NK-92 (cell line): ENCODE measurements around the gene IGF2R.
"Not testable (repeated sequence)": the region's sequence is repeated elsewhere in the genome, so short reads cannot be mapped to it uniquely, and the experiment has no call there.

Experiments used
- DNase-seq: peaks from one replicate; lab custom pipeline; 2025; ENCODE audit not compliant: unreplicated experiment; lab: John Stamatoyannopoulos, UW

IGF2R gene

GRCh38 chr6:160116411-160116810, 147.5 kb downstream of the IGF2R start:
- no peak for DNase-seq

- DNase-seq = no peak
These were observed 148.3 kb downstream of the IGF2R start for GRCh38 chr6:160117137-160117536.

- no peak for DNase-seq
These were observed 149.8 kb downstream of the IGF2R start for GRCh38 chr6:160118620-160119229.

GRCh38 chr6:160120087-160120486, 151.2 kb downstream of the IGF2R start:
- no peak for DNase-seq

GRCh38 chr6:160121558-160121957, 152.7 kb downstream of the IGF2R start, which contains the start of gene SLC22A1:
Gene SLC22A1 (plus strand): TSS chr6:160121815. CDS start chr6:160121936, 121 bp downstream.
- no peak for DNase-seq

GRCh38 chr6:160121981-160122380, 153.1 kb downstream of the IGF2R start:
- DNase-seq = no peak

- DNase-seq = no peak
These were observed 153.9 kb downstream of the IGF2R start for GRCh38 chr6:160122744-160123143.

- DNase-seq = no peak
These were observed 155.1 kb downstream of the IGF2R start for GRCh38 chr6:160124007-160124406.

GRCh38 chr6:160124605-160125004, 155.7 kb downstream of the IGF2R start:
- no peak for DNase-seq

GRCh38 chr6:160125105-160125504, 156.2 kb downstream of the IGF2R start:
- DNase-seq = not testable (repeated sequence)

- no peak for DNase-seq
These were observed 158.6 kb downstream of the IGF2R start for GRCh38 chr6:160127270-160128124.

- no peak for DNase-seq
These were observed 159.3 kb downstream of the IGF2R start for GRCh38 chr6:160128125-160128683.

GRCh38 chr6:160128879-160129516, 160.1 kb downstream of the IGF2R start:
- no peak for DNase-seq

- DNase-seq = no peak
These were observed 161.2 kb downstream of the IGF2R start for GRCh38 chr6:160129881-160130615.

- DNase-seq = no peak
These were observed 162.0 kb downstream of the IGF2R start for GRCh38 chr6:160130729-160131484.

GRCh38 chr6:160131636-160132296, 162.9 kb downstream of the IGF2R start:
- DNase-seq = no peak

- no peak for DNase-seq
These were observed 163.4 kb downstream of the IGF2R start for GRCh38 chr6:160132297-160132637.

GRCh38 chr6:160132776-160133338, 164.0 kb downstream of the IGF2R start:
- no peak for DNase-seq
